Large intestine (tissue), 3 donors: Measurements from ENCODE around the gene LILRB3. TPM values are rescaled to one million over a fixed set of nuclear protein-coding genes. Genes with fewer than 3 reads are reported as not detected.
"Not testable (repeated sequence)": the region's sequence is repeated elsewhere in the genome, so short reads cannot be mapped to it uniquely, and the experiment has no call there.

Experiments used
- DNase-seq, 2 donors: peaks; one replicate each; pipeline versions ENCODE4 v3.0.0 to v3.0.0-alpha.2; 2013
- H3K27ac ChIP-seq: one replicate; pipeline ENCODE4 v1.5.1; 2013; ENCODE audit warnings: low read length
- H3K27me3 ChIP-seq: 2 replicates; pipeline ENCODE4 v1.6.1; 2013; ENCODE audit warnings: low read length; ENCODE audit not compliant: control insufficient read depth, insufficient read depth
- H3K36me3 ChIP-seq: 2 replicates; pipeline ENCODE4 v1.6.1; 2013; ENCODE audit warnings: low read length; ENCODE audit not compliant: control insufficient read depth, insufficient read depth
- H3K4me1 ChIP-seq: one replicate; pipeline ENCODE4 v1.6.1; 2013; ENCODE audit warnings: low read length; ENCODE audit not compliant: control insufficient read depth, insufficient read depth
- H3K4me3 ChIP-seq: one replicate; pipeline ENCODE4 v1.5.1; 2013; ENCODE audit warnings: low read length
- H3K9me3 ChIP-seq: one replicate; pipeline ENCODE4 v1.6.1; 2013; ENCODE audit warnings: mild to moderate bottlenecking, low read depth, low read length, moderate library complexity; ENCODE audit not compliant: control insufficient read depth
- WGBS: methylation state at CpG from one replicate; pipeline ENCODE4 v1.1.5; 2013; ENCODE audit warnings: low lambda C conversion rate; ENCODE audit not compliant: insufficient coverage; 5-methylcytosine and 5-hydroxymethylcytosine counted together
- polyA plus RNA-seq: library from polyadenylated mRNA; unstranded; fragments of 120-200 nt; gene quantifications from one replicate; pipeline ENCODE4 v1.2.1, GENCODE V29; 2013

Gene LILRB3
- polyA plus RNA-seq, 1 donor: 2.9 TPM

GRCh38 chr19:54209811-54210494 is 12.9 kb downstream of the LILRB3 start:
- Histone ChIP-seq H3K9me3 (no peaks in the 10 kb centered on the region), H3K4me3 (no peak overlapping the region), H3K27ac (peak overlapping the region; percentile 96), H3K4me1 (peaks cover 41% of the 10 kb centered on the region), H3K36me3 (peaks cover 39% of the 10 kb centered on the region), H3K27me3 (no peaks in the 10 kb centered on the region)
- DNase-seq: peak; percentile 97 to 98
- no CpG with 5 or more reads among the region's 10 CpGs for WGBS

GRCh38 chr19:54209058-54209810 is 13.6 kb downstream of the LILRB3 start:
- no peak for DNase-seq
- no peak overlapping the region for H3K4me3 ChIP-seq
- H3K36me3 ChIP-seq: peaks cover 45% of the 10 kb centered on the region
- WGBS: no CpG with 5 or more reads among the region's 24 CpGs
- peak overlapping the region; percentile 96 for H3K27ac ChIP-seq
- no peaks in the 10 kb centered on the region for H3K9me3 ChIP-seq
- H3K4me1 ChIP-seq: peaks cover 46% of the 10 kb centered on the region
- H3K27me3 ChIP-seq: no peaks in the 10 kb centered on the region

GRCh38 chr19:54208784-54209057 is 14.1 kb downstream of the LILRB3 start:
- DNase-seq: no peak
- no peaks in the 10 kb centered on the region for H3K27me3 ChIP-seq
- peaks cover 49% of the 10 kb centered on the region for H3K36me3 ChIP-seq
- no peaks in the 10 kb centered on the region for H3K9me3 ChIP-seq
- H3K4me3 ChIP-seq: no peak overlapping the region
- peaks cover 49% of the 10 kb centered on the region for H3K4me1 ChIP-seq
- WGBS: 50% methylated on average over 1 of the region's 8 CpGs
- H3K27ac ChIP-seq: peak overlapping the region; percentile 96

- 80% methylated on average over 1 of the region's 18 CpGs for WGBS
- Histone ChIP-seq H3K36me3 (peaks cover 54% of the 10 kb centered on the region), H3K4me3 (no peak overlapping the region)
These were observed 14.6 kb downstream of the LILRB3 start for GRCh38 chr19:54207983-54208783.

GRCh38 chr19:54207676-54207982 is 15.2 kb downstream of the LILRB3 start:
- H3K9me3 ChIP-seq: no peaks in the 10 kb centered on the region
- WGBS: no CpG with 5 or more reads among the region's 5 CpGs
- peaks cover 60% of the 10 kb centered on the region for H3K36me3 ChIP-seq
- peaks cover 59% of the 10 kb centered on the region for H3K4me1 ChIP-seq
- H3K4me3 ChIP-seq: no peak overlapping the region
- H3K27ac ChIP-seq: peak overlapping the region; percentile 96
- no peak for DNase-seq
- H3K27me3 ChIP-seq: no peaks in the 10 kb centered on the region

More at GRCh38 chr19:54207983-54208783, 14.6 kb downstream of the LILRB3 start:
- no peaks in the 10 kb centered on the region for H3K27me3 ChIP-seq
- DNase-seq: peak; percentile 78 to 87
- no peaks in the 10 kb centered on the region for H3K9me3 ChIP-seq
- H3K4me1 ChIP-seq: peaks cover 54% of the 10 kb centered on the region
- H3K27ac ChIP-seq: peak overlapping the region; percentile 96

- H3K27ac ChIP-seq, DNase-seq: not testable (repeated sequence)
- peaks cover 64% of the 10 kb centered on the region for H3K36me3 ChIP-seq
These were observed 15.6 kb downstream of the LILRB3 start for GRCh38 chr19:54207193-54207592.

GRCh38 chr19:54206831-54207177 is 16.0 kb downstream of the LILRB3 start:
- Histone ChIP-seq H3K36me3 (peaks cover 68% of the 10 kb centered on the region), H3K4me1 (peaks cover 67% of the 10 kb centered on the region), H3K27me3 (no peaks in the 10 kb centered on the region), H3K9me3 (no peaks in the 10 kb centered on the region), H3K27ac (no peak overlapping the region), H3K4me3 (no peak overlapping the region)
- no CpG with 5 or more reads among the region's 13 CpGs for WGBS
- DNase-seq: no peak

More at GRCh38 chr19:54207193-54207592, 15.6 kb downstream of the LILRB3 start:
- not testable (repeated sequence) for H3K9me3 ChIP-seq, H3K4me3 ChIP-seq, H3K27me3 ChIP-seq
- no CpG with 5 or more reads among the region's 23 CpGs for WGBS
- peaks cover 63% of the 10 kb centered on the region for H3K4me1 ChIP-seq

GRCh38 chr19:54206030-54206830 is 16.6 kb downstream of the LILRB3 start:
- WGBS: 93% methylated on average over 3 of the region's 27 CpGs
- no peaks in the 10 kb centered on the region for H3K27me3 ChIP-seq
- H3K27ac ChIP-seq: no peak overlapping the region
- peaks cover 73% of the 10 kb centered on the region for H3K36me3 ChIP-seq
- H3K4me3 ChIP-seq: no peak overlapping the region
- no peaks in the 10 kb centered on the region for H3K9me3 ChIP-seq
- peaks cover 66% of the 10 kb centered on the region for H3K4me1 ChIP-seq
- no peak for DNase-seq

GRCh38 chr19:54204767-54205468 is 17.9 kb downstream of the LILRB3 start:
- Histone ChIP-seq H3K4me1 (peaks cover 57% of the 10 kb centered on the region), H3K9me3 (no peaks in the 10 kb centered on the region), H3K36me3 (peaks cover 73% of the 10 kb centered on the region), H3K27ac (no peak overlapping the region), H3K27me3 (no peaks in the 10 kb centered on the region), H3K4me3 (no peak overlapping the region)
- DNase-seq: no peak
- WGBS: no CpG with 5 or more reads among the region's 4 CpGs
